Neural cell (in vitro differentiated cells): Measurements from ENCODE around the gene SBNO1.

Experiments used
- EP300 ChIP-seq: fragments of 450-650 bp; conservative IDR thresholded peaks from 2 replicates; pipeline ENCODE4 v1.6.1; 2014; ENCODE audit warnings: antibody characterized with exemption, mild to moderate bottlenecking, moderate library complexity; ENCODE audit not compliant: poor library complexity, severe bottlenecking
- MXI1 ChIP-seq: fragments of 450-650 bp; conservative IDR thresholded peaks from 2 replicates; pipeline ENCODE4 v1.6.1; 2014; ENCODE audit warnings: antibody characterized with exemption, mild to moderate bottlenecking; ENCODE audit not compliant: poor library complexity, severe bottlenecking
- POLR2AphosphoS5 ChIP-seq: IDR thresholded peaks from 2 replicates; pipeline ENCODE4 v1.6.1; 2012

DNA sequence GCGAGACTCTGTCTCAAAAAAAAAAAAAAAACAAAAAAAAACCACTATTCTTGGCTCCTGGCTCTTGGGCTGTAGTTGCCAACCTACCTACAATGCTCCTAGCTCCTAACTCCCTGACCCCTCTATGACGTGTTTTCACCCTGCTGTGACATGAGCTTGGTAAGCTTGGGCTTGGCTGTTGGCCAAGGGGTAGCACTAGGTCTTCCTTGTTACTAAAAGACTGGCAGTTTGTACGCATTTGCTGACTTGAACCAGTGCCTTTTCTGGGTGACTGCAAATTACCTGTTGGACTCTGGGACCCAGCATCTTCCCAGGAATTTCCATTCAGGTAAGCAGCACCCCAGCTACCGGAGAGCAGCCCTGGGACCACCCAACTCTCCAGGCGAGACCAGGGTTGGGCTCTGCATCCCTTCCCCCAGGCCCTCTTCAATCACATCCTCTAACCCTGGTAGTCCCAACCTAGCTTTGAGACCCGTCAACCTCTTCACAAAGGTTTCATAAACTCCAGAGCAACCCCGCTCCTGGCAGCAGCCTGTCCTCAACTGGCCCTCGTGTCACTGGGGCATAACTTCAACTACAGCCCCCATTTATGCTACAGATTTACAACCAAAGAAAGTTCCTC lies 101.3 kb downstream of the SBNO1 start:
- TF ChIP-seq POLR2AphosphoS5 (no peak), EP300 (no peak), MXI1 (no peak)
